NB4 (cell line): Measurements from ENCODE around the gene OR2A14.
A peak's percentile ranks its signal among the peaks of the same experiment; 100 is the strongest.
"Not testable (repeated sequence)": the region's sequence is repeated elsewhere in the genome, so short reads cannot be mapped to it uniquely, and the experiment has no call there.

Source experiments
- CTCF ChIP-seq: IDR thresholded peaks from one replicate; pipeline ENCODE4 v1.5.1; 2012; ENCODE audit warnings: low read depth, low read length
- MYC ChIP-seq: IDR thresholded peaks from 2 replicates; pipeline ENCODE4 v1.6.1; 2011; ENCODE audit warnings: low read depth, low read length

- TF ChIP-seq CTCF: peak; percentile 30
- not testable (repeated sequence) for TF ChIP-seq MYC
Observed at GRCh38 chr7:144178380-144179164, 55.6 kb downstream of the OR2A14 start.
